ENCODE measurements around the gene CNTD1. TPM values are rescaled to one million over a fixed set of nuclear protein-coding genes. Genes with fewer than 3 reads are reported as not detected.

Gene CNTD1
- total RNA-seq: 0.12 and 0.13 TPM in 2 replicates

DNA sequence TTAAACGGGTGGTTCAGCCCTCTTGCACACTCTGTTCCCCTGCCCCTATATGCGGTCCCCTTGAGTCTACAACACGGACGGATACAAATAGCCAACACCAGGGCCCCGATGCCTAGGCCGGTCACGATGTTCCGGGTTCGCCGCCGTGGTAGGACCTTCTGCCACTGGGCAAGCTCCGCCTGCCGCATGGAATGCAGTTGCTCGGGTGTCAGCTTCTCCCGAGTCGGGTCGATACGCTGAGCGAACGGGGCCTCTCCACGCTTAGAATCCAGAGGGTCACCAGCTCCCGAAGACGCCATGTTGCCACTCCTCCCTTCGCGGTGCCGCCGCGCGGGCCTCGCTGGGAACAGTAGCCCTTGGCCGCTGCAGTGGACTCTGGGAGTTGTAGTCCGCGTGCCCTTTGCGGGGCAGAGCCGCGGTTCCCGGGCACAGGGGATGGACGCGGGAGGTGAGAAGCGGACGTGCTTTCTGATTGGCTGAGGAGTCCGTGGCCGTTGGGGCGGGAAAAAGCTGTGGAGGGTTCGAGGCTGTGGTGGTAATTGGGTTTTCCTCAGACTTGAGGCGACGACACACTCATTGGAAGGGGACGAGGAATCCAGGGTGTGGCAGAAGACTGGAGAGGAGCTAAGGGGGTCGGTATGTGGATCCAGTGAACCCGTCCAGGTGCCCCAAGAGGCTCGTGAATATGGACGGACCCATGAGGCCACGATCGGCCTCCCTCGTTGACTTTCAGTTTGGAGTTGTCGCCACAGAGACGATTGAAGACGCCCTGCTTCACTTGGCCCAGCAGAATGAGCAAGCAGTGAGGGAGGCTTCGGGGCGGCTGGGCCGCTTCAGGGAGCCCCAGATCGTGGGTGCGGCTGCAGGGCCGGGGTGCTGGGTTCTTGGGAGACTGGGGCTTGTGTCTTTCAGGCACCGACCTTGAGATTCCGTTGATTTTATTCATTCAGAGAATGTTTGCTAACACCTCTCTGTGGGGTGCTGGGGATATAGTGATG, at the start of gene CNTD1, which contains the start of gene COA3:
CNTD1 (plus strand) TSS at position 479 of the 998 bp plus-strand sequence; CDS start at position 686, 207 bp downstream.
COA3 (minus strand) TSS at position 322 of the 998 bp plus-strand sequence; CDS start at position 299, 23 bp downstream.

DNA sequence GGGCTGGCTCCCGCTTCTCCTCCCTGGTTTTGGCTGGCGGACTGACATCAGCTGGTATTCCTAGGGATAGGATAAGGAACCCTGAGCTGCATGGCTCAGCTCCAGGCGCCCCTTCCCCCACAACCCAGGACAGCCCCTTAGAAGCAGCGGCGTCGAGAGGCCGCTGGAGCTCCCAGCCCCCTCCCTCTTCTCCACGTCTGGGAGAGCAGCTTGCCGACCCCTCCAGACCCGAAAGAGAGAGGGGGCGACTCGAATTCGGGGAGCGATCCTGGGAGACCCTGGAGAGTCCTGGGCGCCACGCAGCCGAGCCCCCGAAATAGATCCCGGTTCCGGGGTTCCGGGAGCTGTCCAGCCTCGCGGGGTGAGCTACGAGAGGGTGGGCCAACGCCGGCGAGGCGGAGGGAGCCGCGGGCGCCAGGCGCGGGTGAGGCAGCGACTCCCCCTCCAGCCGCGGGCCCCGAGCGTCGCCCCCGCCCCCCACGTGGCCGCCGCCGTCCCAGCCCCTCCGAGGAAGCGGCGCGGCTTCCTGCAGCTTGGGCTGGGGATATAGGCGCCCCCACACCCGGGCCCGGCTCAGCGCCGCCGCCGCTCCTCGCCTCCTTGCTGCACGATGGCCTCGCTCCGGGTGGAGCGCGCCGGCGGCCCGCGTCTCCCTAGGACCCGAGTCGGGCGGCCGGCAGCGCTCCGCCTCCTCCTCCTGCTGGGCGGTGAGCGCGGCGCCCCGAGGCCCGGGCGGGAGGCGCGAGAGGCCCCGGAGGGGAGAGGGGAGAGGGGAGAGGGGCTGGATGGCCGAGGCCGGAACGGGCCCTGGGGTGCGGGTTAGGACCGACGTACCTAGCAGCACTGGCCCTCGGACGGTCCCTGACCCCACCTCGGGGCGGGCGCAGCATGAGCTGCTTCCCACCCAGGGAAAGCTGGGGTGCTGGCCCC, 37.7 kb upstream of the CNTD1 start, which contains the start of gene RAMP2:
RAMP2 (plus strand) TSS at position 576 of the 930 bp plus-strand sequence; CDS start at position 611, 35 bp downstream.

DNA sequence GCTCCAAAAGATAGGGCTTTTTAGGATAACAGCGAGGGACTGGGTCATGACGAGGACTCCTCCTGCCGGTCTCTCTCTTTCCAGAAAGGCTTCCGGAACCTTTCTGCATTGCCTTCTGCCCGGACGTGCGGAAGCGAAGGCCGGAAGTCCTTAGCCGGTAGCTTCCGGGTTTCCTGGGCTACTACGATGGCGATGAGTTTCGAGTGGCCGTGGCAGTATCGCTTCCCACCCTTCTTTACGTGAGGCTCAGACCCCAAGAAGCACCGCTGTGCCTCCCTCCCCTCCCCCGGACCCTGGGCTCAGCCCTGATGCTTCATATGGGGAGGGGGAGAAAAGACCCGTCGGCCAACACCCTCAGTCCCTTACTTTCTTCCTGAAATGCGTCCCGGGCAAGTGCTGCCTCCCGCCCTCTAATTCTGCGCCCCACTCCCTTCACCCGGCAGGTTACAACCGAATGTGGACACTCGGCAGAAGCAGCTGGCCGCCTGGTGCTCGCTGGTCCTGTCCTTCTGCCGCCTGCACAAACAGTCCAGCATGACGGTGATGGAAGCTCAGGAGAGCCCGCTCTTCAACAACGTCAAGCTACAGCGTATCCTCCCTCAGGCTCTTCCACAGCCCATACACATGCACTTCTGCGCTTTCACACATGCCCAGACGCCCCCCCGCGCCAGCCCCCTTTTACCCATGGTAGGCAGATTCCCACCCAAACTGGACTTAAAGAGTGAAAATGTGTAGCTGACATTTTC, 25.2 kb upstream of the CNTD1 start, which contains the start of gene VPS25:
VPS25 (plus strand) TSS at position 160 of the 746 bp plus-strand sequence; CDS start at position 187, 27 bp downstream.

GRCh38 chr17:42779936-42780850, 18.5 kb upstream of the CNTD1 start, which contains the start of gene WNK4:
Gene WNK4 (plus strand): TSS chr17:42780610. CDS start chr17:42780699, 89 bp downstream.

DNA sequence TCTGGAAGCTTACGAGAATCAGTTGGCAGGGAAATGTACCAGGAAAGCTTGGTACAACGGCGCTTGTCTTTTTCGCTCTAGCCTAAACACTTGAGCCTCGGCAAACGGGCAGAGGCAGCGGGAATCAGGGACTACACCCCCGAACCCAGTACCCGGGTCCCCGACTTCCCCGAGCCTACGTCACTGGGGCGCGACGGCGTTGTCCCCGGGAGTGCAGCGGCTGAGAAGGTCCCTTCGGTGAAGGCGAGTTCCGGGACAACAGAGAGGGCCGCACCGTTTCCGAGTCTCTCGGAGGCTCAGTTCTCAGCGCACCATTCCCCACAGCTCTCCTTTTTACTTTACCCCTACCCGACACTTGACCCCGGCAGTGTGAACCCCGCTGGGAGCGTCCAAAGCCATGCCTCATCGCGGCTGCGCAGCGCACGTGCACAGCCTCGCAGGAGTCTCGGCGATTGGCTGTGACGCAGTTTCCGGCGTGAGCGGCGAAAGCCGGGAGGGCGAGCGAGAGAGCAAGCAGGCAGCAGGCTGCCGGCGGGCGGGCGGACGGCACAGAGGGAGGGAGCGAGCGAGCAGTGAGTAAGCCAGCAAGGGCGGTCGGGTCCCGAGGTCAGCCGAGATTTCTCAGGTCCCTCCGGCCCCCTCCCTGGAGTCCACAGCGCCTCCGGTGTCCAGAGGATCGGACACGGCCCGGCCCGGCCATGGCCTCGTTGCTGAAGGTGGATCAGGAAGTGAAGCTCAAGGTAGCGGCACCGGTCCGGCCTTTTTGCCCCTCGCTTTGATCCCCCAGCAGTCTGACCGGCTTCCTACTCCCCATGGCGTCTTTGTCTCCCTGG, 34.5 kb downstream of the CNTD1 start, which contains the start of gene PSME3:
PSME3 (plus strand) TSS at position 464 of the 833 bp plus-strand sequence; CDS start at position 699, 235 bp downstream.

DNA sequence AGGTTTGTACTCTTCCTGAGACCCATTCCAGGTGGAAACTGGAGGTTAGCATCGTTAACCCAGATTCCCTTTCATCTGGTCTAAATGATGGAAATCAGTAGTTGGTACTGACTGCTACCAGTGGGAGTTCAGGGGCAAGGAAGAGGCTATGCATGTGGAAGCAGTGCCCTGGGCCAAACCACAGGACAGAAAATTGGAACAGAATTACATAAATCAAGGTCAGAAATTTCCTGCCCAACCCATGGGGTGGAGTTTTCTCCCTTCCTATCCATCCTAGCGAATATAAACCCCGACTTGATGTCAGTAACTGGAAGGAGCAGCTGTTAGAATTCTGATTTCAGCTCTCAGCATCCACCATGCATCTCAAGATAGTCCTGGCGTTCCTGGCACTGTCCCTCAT, 45.6 kb downstream of the CNTD1 start, which contains the start of gene AOC2:
AOC2 (plus strand) TSS at position 310 of the 400 bp plus-strand sequence; CDS start at position 357, 47 bp downstream.

GRCh38 chr17:42850954-42851353, 52.3 kb downstream of the CNTD1 start, which contains the start of gene AOC3:
Gene AOC3 (plus strand): TSS chr17:42851199. CDS start chr17:42851344, 145 bp downstream.

Other genes starting within 250 kb of the CNTD1 start
- 1.2 and 1.8 TPM in 2 replicates for gene HSD17B1, start 245.9 kb upstream of the CNTD1 start, total RNA-seq
- gene COASY, start 236.7 kb upstream of the CNTD1 start, total RNA-seq: 7.9 and 12.0 TPM in 2 replicates
- gene MLX, start 231.8 kb upstream of the CNTD1 start, total RNA-seq: 34.8 and 42.1 TPM in 2 replicates
- 8.9 and 15.7 TPM in 2 replicates for gene PSMC3IP, start 221.1 kb upstream of the CNTD1 start, total RNA-seq
- gene RETREG3, start 189.5 kb upstream of the CNTD1 start, total RNA-seq: 50.7 and 55.1 TPM in 2 replicates
- 22.1 and 26.7 TPM in 2 replicates for gene TUBG1, start 189.2 kb upstream of the CNTD1 start, total RNA-seq
- 6.5 and 9.3 TPM in 2 replicates for gene TUBG2, start 139.6 kb upstream of the CNTD1 start, total RNA-seq
- 13.3 and 17.8 TPM in 2 replicates for gene PLEKHH3, start 121.9 kb upstream of the CNTD1 start, total RNA-seq
- gene CCR10, start 117.0 kb upstream of the CNTD1 start, total RNA-seq: 2.1 and 2.8 TPM in 2 replicates
- gene CNTNAP1, start 116.3 kb upstream of the CNTD1 start, total RNA-seq: 25.1 and 38.4 TPM in 2 replicates
- 14.9 and 15.6 TPM in 2 replicates for gene EZH1, start 53.8 kb upstream of the CNTD1 start, total RNA-seq
- gene RAMP2, start 37.6 kb upstream of the CNTD1 start, total RNA-seq: 0.19 and 0.26 TPM in 2 replicates
- 57.4 and 57.7 TPM in 2 replicates for gene VPS25, start 25.4 kb upstream of the CNTD1 start, total RNA-seq
- gene WNK4, start 18.3 kb upstream of the CNTD1 start, total RNA-seq: 0.06 TPM in 1 of 2 replicates, not detected in the other
- 69.2 and 82.2 TPM in 2 replicates for gene COA3, start 157 bp upstream of the CNTD1 start, total RNA-seq
- 159 and 176 TPM in 2 replicates for gene BECN1, start 25.4 kb downstream of the CNTD1 start, total RNA-seq
- gene PSME3, start 34.5 kb downstream of the CNTD1 start, total RNA-seq: 65.0 and 66.4 TPM in 2 replicates
- 0.40 and 0.56 TPM in 2 replicates for gene AOC2, start 45.7 kb downstream of the CNTD1 start, total RNA-seq
- 0.26 and 0.44 TPM in 2 replicates for gene AOC3, start 52.3 kb downstream of the CNTD1 start, total RNA-seq
- not detected in 2 replicates for gene G6PC1, start 101.9 kb downstream of the CNTD1 start, total RNA-seq
- gene AARSD1, start 165.6 kb downstream of the CNTD1 start, total RNA-seq: 23.4 and 37.5 TPM in 2 replicates
- not detected in 2 replicates for gene PTGES3L, start 181.2 kb downstream of the CNTD1 start, total RNA-seq
- gene RUNDC1, start 181.7 kb downstream of the CNTD1 start, total RNA-seq: 7.6 and 9.2 TPM in 2 replicates
- 1,070 and 1,150 TPM in 2 replicates for gene RPL27, start 199.6 kb downstream of the CNTD1 start, total RNA-seq
- gene IFI35, start 207.9 kb downstream of the CNTD1 start, total RNA-seq: 35.9 and 40.0 TPM in 2 replicates
- 187 and 189 TPM in 2 replicates for gene VAT1, start 223.5 kb downstream of the CNTD1 start, total RNA-seq
- 0.12 and 0.13 TPM in 2 replicates for gene RND2, start 226.4 kb downstream of the CNTD1 start, total RNA-seq

Measured in aortic smooth muscle cell (primary cell).